CD4-positive, alpha-beta T cell treated with Interferon gamma for 1 hour (primary cell): ENCODE data around the gene TBC1D22A.

Experiments
- DNase-seq: peaks from one replicate; pipeline ENCODE4 v3.0.0-alpha.2; 2020

The TBC1D22A gene

GRCh38 chr22:46936378-46936903, 174.0 kb downstream of the TBC1D22A start:
- no peak for DNase-seq

GRCh38 chr22:46937185-46937584, 174.7 kb downstream of the TBC1D22A start:
- no peak for DNase-seq

- DNase-seq, result no peak
Measured at GRCh38 chr22:46937939-46938338, 175.5 kb downstream of the TBC1D22A start.

GRCh38 chr22:46941968-46942798, 179.7 kb downstream of the TBC1D22A start:
- DNase-seq, result peak; percentile 7

- peak; percentile 52 for DNase-seq
Measured at GRCh38 chr22:46942799-46943785, 180.6 kb downstream of the TBC1D22A start.

- DNase-seq, result no peak
Measured at GRCh38 chr22:46945481-46945880, 183.0 kb downstream of the TBC1D22A start.

- no peak for DNase-seq
Measured at GRCh38 chr22:46946383-46946962, 184.0 kb downstream of the TBC1D22A start.

GRCh38 chr22:46947516-46948257, 185.2 kb downstream of the TBC1D22A start:
- DNase-seq, result no peak

- DNase-seq, result no peak
Measured at GRCh38 chr22:46948411-46949144, 186.1 kb downstream of the TBC1D22A start.

GRCh38 chr22:46951350-46951749, 188.9 kb downstream of the TBC1D22A start:
- no peak for DNase-seq

- no peak for DNase-seq
Measured at GRCh38 chr22:46951973-46952372, 189.5 kb downstream of the TBC1D22A start.

GRCh38 chr22:46953968-46954765, 191.7 kb downstream of the TBC1D22A start:
- no peak for DNase-seq

- no peak for DNase-seq
Measured at GRCh38 chr22:46954781-46955180, 192.3 kb downstream of the TBC1D22A start.

GRCh38 chr22:46956498-46957215, 194.2 kb downstream of the TBC1D22A start:
- DNase-seq, result no peak

GRCh38 chr22:46957521-46957920, 195.1 kb downstream of the TBC1D22A start:
- no peak for DNase-seq

- no peak for DNase-seq
Measured at GRCh38 chr22:46958191-46958590, 195.7 kb downstream of the TBC1D22A start.

- DNase-seq, result no peak
Measured at GRCh38 chr22:46958658-46959057, 196.2 kb downstream of the TBC1D22A start.

- no peak for DNase-seq
Measured at GRCh38 chr22:46959369-46959768, 196.9 kb downstream of the TBC1D22A start.

GRCh38 chr22:46961591-46962295, 199.3 kb downstream of the TBC1D22A start:
- DNase-seq, result no peak
